G401 (cell line): ENCODE measurements around the gene KIF16B. TPM values are rescaled to one million over a fixed set of nuclear protein-coding genes. Genes with fewer than 3 reads are reported as not detected.

Source experiments
- DNase-seq: peaks from one replicate; pipeline ENCODE4 v3.0.0-alpha.2; 2015; ENCODE audit warnings: low spot score
- in situ Hi-C: cut with HindIII; loops from 2 replicates; pipeline ENCODE4 v1.10.0; 2016; ENCODE audit warnings: low sequenced_read_pairs, mixed read lengths
- total RNA-seq: library from RNA; depleted of rRNA; stranded (reverse); fragments of >200 nt; shearing (Covaris generic); gene quantifications from 2 replicates; pipeline ENCODE4 v1.2.3, GENCODE V29; 2014

KIF16B gene
- total RNA-seq, 1 experiment from 2014 or later: 23.7 TPM

- no peak for DNase-seq
- in situ Hi-C loops: no loop called here
Measured at GRCh38 chr20:16388731-16389130, 184.5 kb downstream of the KIF16B start.

- no peak for DNase-seq
- in situ Hi-C loops: no loop called here
Measured at GRCh38 chr20:16387666-16388065, 185.6 kb downstream of the KIF16B start.

GRCh38 chr20:16385891-16386290, 187.4 kb downstream of the KIF16B start:
- in situ Hi-C loops: no loop called here
- no peak for DNase-seq

GRCh38 chr20:16385462-16385861, 187.8 kb downstream of the KIF16B start:
- in situ Hi-C loops: no loop called here
- no peak for DNase-seq

- no peak for DNase-seq
- in situ Hi-C loops: no loop called here
Measured at GRCh38 chr20:16381444-16381843, 191.8 kb downstream of the KIF16B start.

GRCh38 chr20:16378712-16379370, 194.4 kb downstream of the KIF16B start:
- in situ Hi-C loops: no loop called here
- no peak for DNase-seq

- in situ Hi-C loops: no loop called here
- DNase-seq: no peak
Measured at GRCh38 chr20:16378122-16378521, 195.1 kb downstream of the KIF16B start.

- DNase-seq: no peak
- in situ Hi-C loops: no loop called here
Measured at GRCh38 chr20:16369441-16369840, 203.8 kb downstream of the KIF16B start.

GRCh38 chr20:16368645-16369292, 204.5 kb downstream of the KIF16B start:
- in situ Hi-C loops: no loop called here
- DNase-seq: no peak

- in situ Hi-C loops: no loop called here
- DNase-seq: no peak
Measured at GRCh38 chr20:16367948-16368560, 205.2 kb downstream of the KIF16B start.

GRCh38 chr20:16366529-16366928, 206.7 kb downstream of the KIF16B start:
- in situ Hi-C loops: no loop called here
- DNase-seq: no peak

GRCh38 chr20:16364320-16364687, 208.9 kb downstream of the KIF16B start:
- DNase-seq: no peak

GRCh38 chr20:16363506-16364319, 209.5 kb downstream of the KIF16B start:
- no peak for DNase-seq
- in situ Hi-C loops: no loop called here

More at GRCh38 chr20:16364320-16364687, 208.9 kb downstream of the KIF16B start:
- in situ Hi-C loops: no loop called here

GRCh38 chr20:16362642-16363041, 210.6 kb downstream of the KIF16B start:
- in situ Hi-C loops: no loop called here

GRCh38 chr20:16360668-16361067, 212.6 kb downstream of the KIF16B start:
- DNase-seq: no peak
- in situ Hi-C loops: no loop called here

More at GRCh38 chr20:16362642-16363041, 210.6 kb downstream of the KIF16B start:
- no peak for DNase-seq

GRCh38 chr20:16353417-16353781, 219.8 kb downstream of the KIF16B start:
- DNase-seq: no peak
- in situ Hi-C loops: no loop called here

- in situ Hi-C loops: no loop called here
Measured at GRCh38 chr20:16352751-16353416, 220.4 kb downstream of the KIF16B start.

GRCh38 chr20:16352321-16352720, 220.9 kb downstream of the KIF16B start:
- in situ Hi-C loops: no loop called here

More at GRCh38 chr20:16352751-16353416, 220.4 kb downstream of the KIF16B start:
- no peak for DNase-seq

GRCh38 chr20:16351415-16351814, 221.8 kb downstream of the KIF16B start:
- in situ Hi-C loops: no loop called here
- DNase-seq: peak; percentile 87

More at GRCh38 chr20:16352321-16352720, 220.9 kb downstream of the KIF16B start:
- no peak for DNase-seq
